ENCODE measurements around the gene OTUD1. TPM values are rescaled to one million over a fixed set of nuclear protein-coding genes. Genes with fewer than 3 reads are reported as not detected.

OTUD1 gene
- total RNA-seq, 2 donors from 2014 or later, result 6.6 to 20.7 TPM

DNA sequence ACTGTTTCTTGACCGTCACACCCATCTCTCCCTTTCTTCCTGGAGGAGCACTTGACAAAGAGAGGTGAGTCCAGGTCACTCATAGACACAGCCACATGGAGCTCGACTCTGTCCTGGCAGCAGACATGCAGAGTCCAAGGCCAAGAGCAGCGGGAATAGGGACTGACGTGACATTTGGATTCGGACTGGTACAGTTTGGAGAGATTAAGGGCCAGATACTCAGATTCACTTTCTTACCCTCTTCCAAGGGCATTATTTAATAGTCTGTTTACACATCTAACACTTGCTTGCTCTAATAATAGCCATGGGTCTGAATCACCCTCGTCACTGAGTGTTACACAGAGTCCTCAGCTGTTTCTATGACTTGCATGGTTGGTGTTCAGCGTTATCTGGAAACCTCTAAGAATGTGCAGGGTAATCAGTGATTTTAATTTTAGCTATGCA is 39.2 kb upstream of the OTUD1 start:
- H3K4me3 ChIP-seq, result no peak overlapping the region
- no peak for DNase-seq
- intact Hi-C loops (cut with DNase I), result no loop called here
- H3K4me1 ChIP-seq, result no peaks in the 10 kb centered on the region
- no peak overlapping the region for H3K9ac ChIP-seq (ENCODE audit: low read depth in 2 of 2, low read length in 2 of 2)
- no peaks in the 10 kb centered on the region for H3K9me3 ChIP-seq
- TF ChIP-seq, protein P1, sequence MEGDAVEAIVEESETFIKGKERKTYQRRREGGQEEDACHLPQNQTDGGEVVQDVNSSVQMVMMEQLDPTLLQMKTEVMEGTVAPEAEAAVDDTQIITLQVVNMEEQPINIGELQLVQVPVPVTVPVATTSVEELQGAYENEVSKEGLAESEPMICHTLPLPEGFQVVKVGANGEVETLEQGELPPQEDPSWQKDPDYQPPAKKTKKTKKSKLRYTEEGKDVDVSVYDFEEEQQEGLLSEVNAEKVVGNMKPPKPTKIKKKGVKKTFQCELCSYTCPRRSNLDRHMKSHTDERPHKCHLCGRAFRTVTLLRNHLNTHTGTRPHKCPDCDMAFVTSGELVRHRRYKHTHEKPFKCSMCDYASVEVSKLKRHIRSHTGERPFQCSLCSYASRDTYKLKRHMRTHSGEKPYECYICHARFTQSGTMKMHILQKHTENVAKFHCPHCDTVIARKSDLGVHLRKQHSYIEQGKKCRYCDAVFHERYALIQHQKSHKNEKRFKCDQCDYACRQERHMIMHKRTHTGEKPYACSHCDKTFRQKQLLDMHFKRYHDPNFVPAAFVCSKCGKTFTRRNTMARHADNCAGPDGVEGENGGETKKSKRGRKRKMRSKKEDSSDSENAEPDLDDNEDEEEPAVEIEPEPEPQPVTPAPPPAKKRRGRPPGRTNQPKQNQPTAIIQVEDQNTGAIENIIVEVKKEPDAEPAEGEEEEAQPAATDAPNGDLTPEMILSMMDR (IDR thresholded peaks at IDR 0.05), result no peak
- H3K36me3 ChIP-seq, result no peaks in the 10 kb centered on the region
- H3K27me3 ChIP-seq, result no peaks in the 10 kb centered on the region
- H3K27ac ChIP-seq, result no peak overlapping the region

DNA sequence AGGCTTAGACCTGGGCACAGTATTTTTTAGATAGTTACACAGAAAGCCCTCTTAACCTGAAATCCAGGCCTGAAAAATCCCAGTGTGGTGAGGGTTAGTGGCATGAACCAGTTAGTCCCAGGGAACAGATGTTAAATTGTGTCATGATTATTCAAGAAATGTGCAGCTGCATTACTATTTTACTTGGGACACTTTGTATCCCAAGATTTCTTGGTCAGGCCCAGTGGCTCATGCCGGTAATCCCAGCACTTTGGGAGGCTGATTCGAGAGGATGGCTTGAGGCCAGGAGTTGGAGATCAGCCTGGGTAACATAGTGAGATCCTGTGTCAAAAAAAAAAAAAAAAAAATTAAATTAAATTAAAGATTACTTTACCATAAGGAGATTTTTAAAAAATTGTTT is 36.0 kb upstream of the OTUD1 start:
- no peaks in the 10 kb centered on the region for H3K27me3 ChIP-seq
- DNase-seq, result no peak
- no peaks in the 10 kb centered on the region for H3K36me3 ChIP-seq
- TF ChIP-seq, protein P1 (IDR thresholded peaks at IDR 0.05), result no peak
- H3K4me1 ChIP-seq, result no peaks in the 10 kb centered on the region
- no peaks in the 10 kb centered on the region for H3K9me3 ChIP-seq
- no peak overlapping the region for H3K27ac ChIP-seq
- H3K4me3 ChIP-seq, result no peak overlapping the region
- intact Hi-C loops (cut with DNase I), result no loop called here
- H3K9ac ChIP-seq (ENCODE audit: low read depth in 2 of 2, low read length in 2 of 2), result no peak overlapping the region

DNA sequence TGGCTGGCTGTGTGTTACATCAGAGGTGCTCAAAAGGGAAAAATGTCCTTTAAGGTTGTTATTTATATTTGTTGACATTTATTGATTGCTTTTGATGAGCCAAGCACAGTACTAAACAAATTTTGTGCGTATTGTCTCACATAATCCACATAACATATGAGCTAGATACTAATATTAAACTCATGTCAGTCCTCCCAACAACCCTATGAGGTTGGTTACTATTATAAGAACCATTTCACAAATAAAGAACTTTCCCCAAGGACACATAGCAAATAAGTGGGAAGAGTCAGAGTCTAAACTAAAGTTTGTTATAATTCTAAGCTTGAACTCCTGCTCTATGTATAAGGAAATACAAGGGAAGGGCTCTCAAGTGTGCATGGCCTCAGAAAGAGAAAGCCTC is 35.6 kb upstream of the OTUD1 start:
- H3K36me3 ChIP-seq, result no peaks in the 10 kb centered on the region
- TF ChIP-seq, protein P1 (IDR thresholded peaks at IDR 0.05), result no peak
- H3K27ac ChIP-seq, result no peak overlapping the region
- intact Hi-C loops (cut with DNase I), result no loop called here
- no peaks in the 10 kb centered on the region for H3K4me1 ChIP-seq
- H3K9ac ChIP-seq (ENCODE audit: low read depth in 2 of 2, low read length in 2 of 2), result no peak overlapping the region
- no peak for DNase-seq
- H3K27me3 ChIP-seq, result no peaks in the 10 kb centered on the region
- H3K9me3 ChIP-seq, result no peaks in the 10 kb centered on the region
- H3K4me3 ChIP-seq, result no peak overlapping the region

DNA sequence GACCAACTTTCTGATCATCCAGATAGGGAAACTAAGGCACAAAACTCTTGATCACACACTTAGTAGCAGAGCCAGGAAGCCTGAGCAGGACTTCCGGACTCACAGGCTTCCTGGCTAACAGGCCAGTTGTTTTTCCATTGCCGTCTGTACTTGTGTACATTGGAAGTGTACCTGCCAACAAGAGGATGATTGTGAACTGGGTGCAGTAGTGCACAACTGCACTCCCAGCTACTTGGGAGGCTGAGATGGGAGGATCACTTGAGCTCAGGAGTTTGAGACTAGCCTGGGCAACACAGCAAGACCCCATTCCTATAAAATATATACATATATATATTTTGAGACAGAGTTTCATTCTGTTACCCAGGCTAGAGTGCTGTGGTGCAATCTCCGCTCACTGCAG is 35.2 kb upstream of the OTUD1 start:
- intact Hi-C loops (cut with DNase I), result no loop called here
- no peaks in the 10 kb centered on the region for H3K9me3 ChIP-seq

DNA sequence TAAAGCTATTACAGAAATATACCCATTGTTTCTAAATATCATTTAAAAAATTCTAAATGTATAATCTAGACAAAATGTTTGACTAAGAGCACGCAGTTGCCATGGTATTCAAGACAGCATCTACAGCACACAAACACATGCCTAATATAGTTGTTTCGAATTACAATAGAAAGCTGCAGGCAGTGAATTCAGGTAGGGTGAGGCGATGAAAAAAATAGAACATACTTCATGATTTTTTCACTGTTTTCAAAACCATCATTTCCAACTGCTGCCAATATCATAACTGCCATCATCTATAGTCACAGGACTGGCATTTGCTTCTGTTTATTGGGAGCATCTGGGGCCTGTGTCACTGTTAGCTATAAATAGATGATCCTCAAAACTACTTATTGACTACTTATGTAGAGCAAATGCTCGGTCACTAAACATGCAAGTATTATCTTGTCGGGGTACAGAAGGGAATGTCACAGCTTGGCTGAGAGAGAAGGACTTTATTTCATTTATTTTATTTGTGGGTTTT is 34.4 kb upstream of the OTUD1 start:
- Histone ChIP-seq H3K4me3 (no peak overlapping the region), H3K4me1 (no peaks in the 10 kb centered on the region), H3K9ac (ENCODE audit: low read depth in 2 of 2, low read length in 2 of 2) (no peak overlapping the region), H3K27ac (no peak overlapping the region), H3K36me3 (no peaks in the 10 kb centered on the region), H3K9me3 (no peaks in the 10 kb centered on the region), H3K27me3 (no peaks in the 10 kb centered on the region)
- TF ChIP-seq, protein P1 (IDR thresholded peaks at IDR 0.05), result no peak
- intact Hi-C loops (cut with DNase I), result no loop called here
- DNase-seq, result no peak

More for the DNA sequence above, 35.2 kb upstream of the OTUD1 start:
- Histone ChIP-seq H3K4me3 (no peak overlapping the region), H3K27ac (no peak overlapping the region), H3K27me3 (no peaks in the 10 kb centered on the region), H3K9ac (ENCODE audit: low read depth in 2 of 2, low read length in 2 of 2) (no peak overlapping the region), H3K4me1 (no peaks in the 10 kb centered on the region), H3K36me3 (no peaks in the 10 kb centered on the region)
- TF ChIP-seq, protein P1 (IDR thresholded peaks at IDR 0.05), result no peak
- DNase-seq, result no peak
